GM20431 (cell line): ENCODE results near the gene SQSTM1.

Experiments
- in situ Hi-C: fragments of 300-500 bp; cut with MseI, MboI; formaldehyde crosslinking; loops from one replicate; pipeline ENCODE4 v1.15.0; 2020; ENCODE audit warnings: low sequenced_read_pairs; ENCODE audit not compliant: unreplicated experiment

The SQSTM1 gene

GRCh38 chr5:179794171-179794570 lies 26.5 kb upstream of the SQSTM1 start:
- in situ Hi-C loops = no loop called here

- in situ Hi-C loops = no loop called here
These were observed 26.1 kb upstream of the SQSTM1 start for GRCh38 chr5:179794575-179794974.

- in situ Hi-C loops = no loop called here
These were observed 25.4 kb upstream of the SQSTM1 start for GRCh38 chr5:179795049-179795862.

GRCh38 chr5:179795863-179796833 lies 24.6 kb upstream of the SQSTM1 start:
- in situ Hi-C loops = no loop called here

GRCh38 chr5:179796877-179797608 lies 23.7 kb upstream of the SQSTM1 start:
- in situ Hi-C loops = no loop called here

GRCh38 chr5:179797741-179798140 lies 23.0 kb upstream of the SQSTM1 start:
- in situ Hi-C loops = no loop called here

DNA sequence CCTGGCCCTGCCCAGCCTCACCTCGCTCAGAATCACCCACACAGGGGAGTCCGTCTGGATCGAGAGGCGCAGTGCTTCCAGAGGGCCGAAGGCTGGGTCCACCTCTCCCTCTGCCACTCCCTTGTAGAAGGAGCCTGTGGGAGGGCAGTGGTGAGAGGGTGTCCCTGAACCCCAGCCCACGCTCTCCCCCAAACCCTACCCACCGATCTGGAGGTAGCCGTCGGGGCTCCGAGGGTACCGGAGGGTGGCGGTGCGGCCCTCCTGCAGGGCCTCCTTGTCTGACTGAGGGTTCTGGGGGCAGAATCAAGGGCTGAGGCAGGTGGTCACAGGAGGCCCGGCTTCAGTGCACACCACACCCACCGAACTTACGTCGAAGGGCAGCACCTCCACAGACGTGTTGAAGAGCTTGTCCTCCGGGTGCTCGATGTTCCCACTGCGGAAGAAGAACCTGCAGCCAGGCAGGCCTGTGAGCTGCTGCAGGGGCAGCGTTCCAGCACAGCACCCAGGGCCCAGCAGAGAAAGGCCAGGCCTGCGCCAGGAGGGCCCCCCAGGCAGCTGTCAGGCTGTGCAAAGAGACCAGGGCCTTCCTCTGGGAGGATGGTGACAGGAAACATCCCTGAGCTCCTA lies 22.4 kb upstream of the SQSTM1 start:
- in situ Hi-C loops = no loop called here

DNA sequence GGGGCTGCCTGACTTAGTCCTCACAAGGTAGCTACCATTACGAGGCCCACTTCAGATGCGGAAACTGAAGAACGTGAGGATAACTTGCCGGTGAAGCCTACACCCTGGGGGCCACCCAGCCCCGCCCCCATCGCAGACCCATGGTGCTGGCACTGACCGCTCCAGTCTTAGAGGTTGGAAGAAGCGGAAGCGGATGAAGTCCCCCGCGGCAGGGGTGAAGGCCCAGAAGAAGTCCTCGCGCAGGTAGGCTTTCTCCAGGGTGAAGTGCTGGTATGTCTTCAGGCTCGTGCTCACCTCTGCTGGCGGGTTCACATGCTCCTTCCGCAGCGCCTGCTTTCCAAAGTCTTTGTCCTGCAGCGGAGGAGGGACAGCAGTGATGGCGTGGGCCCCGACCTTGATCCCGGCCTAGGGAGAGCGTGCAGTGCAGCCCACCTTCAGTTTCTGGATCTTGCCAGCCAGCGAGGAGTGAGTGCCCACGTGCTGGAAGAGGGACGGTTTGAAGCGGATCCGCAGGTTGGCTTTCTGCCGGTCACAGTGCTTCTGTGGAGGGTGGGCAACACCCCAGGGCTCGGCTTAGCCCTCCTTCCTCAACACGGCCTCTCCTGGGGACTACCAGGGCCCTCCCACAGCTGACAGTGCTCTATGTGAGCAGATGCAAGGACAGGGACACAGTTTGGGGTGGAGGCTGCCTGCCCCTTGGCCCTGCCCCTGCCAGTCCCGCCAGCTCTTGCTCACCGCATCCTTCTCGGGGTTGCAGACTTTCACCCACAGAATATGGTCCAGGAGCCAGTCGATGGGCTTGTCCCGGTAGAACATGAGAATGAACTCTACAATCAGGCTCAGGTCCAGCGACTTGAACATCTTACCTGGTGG lies 21.7 kb upstream of the SQSTM1 start:
- in situ Hi-C loops = no loop called here

GRCh38 chr5:179799644-179799973 lies 21.1 kb upstream of the SQSTM1 start:
- in situ Hi-C loops = no loop called here

GRCh38 chr5:179800071-179800695 lies 20.5 kb upstream of the SQSTM1 start:
- in situ Hi-C loops = no loop called here

DNA sequence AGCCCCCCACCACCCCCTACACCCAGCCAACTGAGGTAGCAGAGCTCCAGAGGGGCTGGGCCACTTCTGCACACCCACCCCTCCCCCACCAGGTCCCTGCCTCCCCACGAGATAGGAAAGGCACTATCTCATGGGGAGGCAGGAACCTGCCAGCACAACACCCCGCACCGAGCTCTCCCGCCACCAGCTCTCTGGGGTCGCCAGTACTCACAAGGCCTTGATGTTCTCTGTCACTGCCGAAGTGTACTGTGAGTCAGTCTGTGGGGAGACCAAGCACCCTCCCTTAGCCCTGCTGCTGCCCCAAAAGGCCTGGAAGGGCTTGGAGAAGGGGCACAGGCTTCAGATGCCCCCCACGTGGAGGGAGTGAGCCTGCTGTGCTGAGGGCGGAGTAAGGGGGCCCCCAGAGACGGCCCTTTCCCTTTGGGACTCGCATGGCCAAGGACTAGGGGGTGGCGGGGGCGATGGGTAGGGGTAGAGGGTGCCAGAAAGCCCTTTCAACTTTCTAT lies 20.0 kb upstream of the SQSTM1 start:
- in situ Hi-C loops = no loop called here

- in situ Hi-C loops = no loop called here
These were observed 19.1 kb upstream of the SQSTM1 start for GRCh38 chr5:179801304-179802206.

GRCh38 chr5:179802207-179802883 lies 18.4 kb upstream of the SQSTM1 start:
- in situ Hi-C loops = no loop called here

DNA sequence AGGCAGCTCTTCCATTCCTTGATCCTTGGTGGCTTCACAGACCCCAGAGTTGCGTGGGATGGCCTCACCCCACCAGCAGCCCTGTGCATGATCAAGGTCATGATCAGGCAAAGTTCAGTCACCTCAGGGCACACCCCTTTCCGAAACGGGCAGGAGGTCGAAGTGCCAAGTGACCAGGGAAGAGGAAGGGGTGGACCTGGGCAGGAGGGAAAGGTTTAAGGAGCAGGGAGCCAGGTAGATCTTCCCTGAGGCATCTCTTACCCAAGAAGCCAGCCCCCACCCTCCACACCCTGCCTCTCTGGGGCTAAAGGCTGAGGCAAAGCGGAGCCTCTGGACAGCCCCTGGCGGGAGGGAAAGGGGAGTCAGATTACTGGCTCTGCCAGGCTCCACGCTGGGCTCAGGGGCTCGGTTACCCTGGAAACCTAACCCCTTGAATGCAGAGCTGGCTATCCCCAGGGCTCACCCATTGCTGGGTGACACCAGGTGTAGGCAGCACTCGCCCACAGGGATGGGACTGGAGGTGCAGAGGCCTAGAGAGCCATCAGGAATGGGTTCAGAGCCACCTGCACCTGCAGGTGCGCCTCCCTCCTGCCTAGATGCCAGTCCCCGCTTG lies 17.6 kb upstream of the SQSTM1 start:
- in situ Hi-C loops = no loop called here

GRCh38 chr5:179803651-179804554 lies 16.8 kb upstream of the SQSTM1 start:
- in situ Hi-C loops = no loop called here

- in situ Hi-C loops = no loop called here
These were observed 16.2 kb upstream of the SQSTM1 start for GRCh38 chr5:179804555-179804947.
